ENCODE results near the gene PRR14L. TPM values are rescaled to one million over a fixed set of nuclear protein-coding genes. Genes with fewer than 3 reads are reported as not detected.

PRR14L gene
- total and polyA plus RNA-seq, 2 of the 13 experiments (the other 11 are each of a cell fraction or from before 2014, with no cell fraction given) = 6.6 to 16.5 TPM

DNA sequence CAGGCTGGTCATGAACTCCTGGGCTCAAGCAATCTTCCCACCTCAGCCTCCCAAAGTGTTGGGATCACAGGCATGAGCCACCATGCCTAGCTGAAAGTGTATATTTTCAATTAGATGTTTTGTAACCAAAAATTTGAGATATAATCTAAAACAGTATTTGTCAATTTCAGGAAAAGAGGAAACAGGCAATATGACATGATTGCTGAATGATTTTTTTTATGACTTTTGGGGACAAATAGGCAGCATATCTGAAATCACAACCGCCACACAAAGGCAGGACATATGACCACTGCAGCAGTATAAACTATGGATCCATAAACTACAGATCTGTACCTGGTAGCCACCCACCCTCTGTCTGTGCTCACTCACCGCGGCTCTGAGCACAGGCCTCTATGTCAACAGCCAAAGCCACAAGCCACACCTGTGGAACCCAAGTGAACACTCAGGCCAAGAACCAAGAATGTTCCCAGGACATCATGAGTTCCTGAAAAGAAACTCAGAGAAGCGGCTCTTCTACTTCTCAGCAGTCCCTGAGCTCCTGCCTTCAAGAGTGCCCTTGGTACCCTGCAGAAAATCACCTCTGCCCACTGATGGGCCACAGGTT is 110.4 kb downstream of the PRR14L start:
- POLR2A ChIA-PET = interaction anchor here (0.6 to 1.3 kb wide), 2 partner anchors 23 to 51 kb away, joined by 4 read pairs; partner anchors contain the start of gene PISD
- WGBS (ENCODE audit: low lambda C conversion rate) = 97% methylated on average over 3 of the region's 4 CpGs
- no peak for FAIRE-seq

More for the DNA sequence above, 110.4 kb downstream of the PRR14L start:
- H3K79me2 ChIP-seq (ENCODE audit: insufficient read depth, low read length) = peaks cover 22% of the 10 kb centered on the region
- no peak overlapping the region for H2AFZ ChIP-seq (ENCODE audit: low read length)
- TF ChIP-seq, protein P1, sequence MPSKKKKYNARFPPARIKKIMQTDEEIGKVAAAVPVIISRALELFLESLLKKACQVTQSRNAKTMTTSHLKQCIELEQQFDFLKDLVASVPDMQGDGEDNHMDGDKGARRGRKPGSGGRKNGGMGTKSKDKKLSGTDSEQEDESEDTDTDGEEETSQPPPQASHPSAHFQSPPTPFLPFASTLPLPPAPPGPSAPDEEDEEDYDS (CRISPR knock-in tag; IDR thresholded peaks at IDR 0.05) = no peak
- TF ChIP-seq, protein P2, sequence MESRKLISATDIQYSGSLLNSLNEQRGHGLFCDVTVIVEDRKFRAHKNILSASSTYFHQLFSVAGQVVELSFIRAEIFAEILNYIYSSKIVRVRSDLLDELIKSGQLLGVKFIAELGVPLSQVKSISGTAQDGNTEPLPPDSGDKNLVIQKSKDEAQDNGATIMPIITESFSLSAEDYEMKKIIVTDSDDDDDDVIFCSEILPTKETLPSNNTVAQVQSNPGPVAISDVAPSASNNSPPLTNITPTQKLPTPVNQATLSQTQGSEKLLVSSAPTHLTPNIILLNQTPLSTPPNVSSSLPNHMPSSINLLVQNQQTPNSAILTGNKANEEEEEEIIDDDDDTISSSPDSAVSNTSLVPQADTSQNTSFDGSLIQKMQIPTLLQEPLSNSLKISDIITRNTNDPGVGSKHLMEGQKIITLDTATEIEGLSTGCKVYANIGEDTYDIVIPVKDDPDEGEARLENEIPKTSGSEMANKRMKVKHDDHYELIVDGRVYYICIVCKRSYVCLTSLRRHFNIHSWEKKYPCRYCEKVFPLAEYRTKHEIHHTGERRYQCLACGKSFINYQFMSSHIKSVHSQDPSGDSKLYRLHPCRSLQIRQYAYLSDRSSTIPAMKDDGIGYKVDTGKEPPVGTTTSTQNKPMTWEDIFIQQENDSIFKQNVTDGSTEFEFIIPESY (CRISPR knock-in tag; IDR thresholded peaks at IDR 0.05) = 0 out of 2 replicates have a peak, but pooled peaks have one; percentile 18
- no peak for TF ChIP-seq PLRG1 (conservative IDR thresholded peaks at IDR 0.05)
- no peak for TF ChIP-seq FOXA1 (IDR thresholded peaks at IDR 0.05)
- TF ChIP-seq FOXA1 (CRISPR knock-in tag; IDR thresholded peaks at IDR 0.05) = 0 out of 2 replicates have a peak, but pooled peaks have one; percentile 22
- TF ChIP-seq SALL2 (CRISPR knock-in tag; IDR thresholded peaks at IDR 0.05) = no peak
- no peak overlapping the region for H3K4me2 ChIP-seq (ENCODE audit: low read depth, low read length)
- DNase-seq (ENCODE audit: low spot score) = no peak
- peaks cover 3 to 23% of the 10 kb centered on the region in 2 experiments; a peak in 3 of 5 replicates for H3K36me3 ChIP-seq (replicated peaks in 1 of 2; ENCODE audit: control insufficient read depth in 1 of 2, insufficient read depth in 2 of 2, low read length in 2 of 2)
- H3K9ac ChIP-seq (ENCODE audit: insufficient read depth, low read depth, low read length) = no peak overlapping the region
- H3K27ac ChIP-seq (ENCODE audit: extremely low read length, insufficient read depth, low read length) = no peak overlapping the region
- intact Hi-C loops (cut with micrococcal nuclease; ENCODE audit: unreplicated experiment) = no loop called here
- no peak overlapping the region for H3K4me3 ChIP-seq (replicated peaks in 1 of 3; ENCODE audit: insufficient read depth in 1 of 3, low read depth in 2 of 3, low read length in 3 of 3)
- BruUV-seq (replicated peaks) = no TSS peak
- H3K9me3 ChIP-seq (ENCODE audit: low read length) = no peaks in the 10 kb centered on the region
- H3K27me3 ChIP-seq (ENCODE audit: control insufficient read depth in 1 of 2, insufficient read depth in 2 of 2, low read length in 2 of 2) = no peaks in the 10 kb centered on the region
- H4K20me1 ChIP-seq (ENCODE audit: insufficient read depth, low read length) = 0 out of 2 replicates have a peak, but pooled peaks cover 4% of the 10 kb centered on the region
- in situ Hi-C loops (cut with HindIII; ENCODE audit: extremely low pct_ligation_motif_present, low pct_unique_long_range_greater_than_20kb) = no loop called here
- no peak for ATAC-seq
- CTCF ChIA-PET (ENCODE audit: low intra/inter-chr PET ratio, low total read pairs) = no interaction called here
- H3K4me1 ChIP-seq (ENCODE audit: insufficient read depth, low read length) = peaks cover 11% of the 10 kb centered on the region; the same call in 1 of the 2 replicates

Measured in HepG2 (cell line).